HepG2 (cell line): Measurements from ENCODE around the gene ACAP3. TPM values are rescaled to one million over a fixed set of nuclear protein-coding genes. Genes with fewer than 3 reads are reported as not detected.

Experiments used
- CCAR2 ChIP-seq: fragments of 200-400 bp; formaldehyde crosslinking; optimal IDR thresholded peaks from 2 replicates; pipeline ENCODE3; 2018; ENCODE audit warnings: low read depth, mild to moderate bottlenecking, low read length, moderate library complexity
- FLYWCH1 ChIP-seq: sonication (generic); formaldehyde crosslinking; IDR thresholded peaks from 2 replicates; pipeline ENCODE4 v1.8.1; 2023; ENCODE audit warnings: mild to moderate bottlenecking, missing genetic modification reagents
- FOSL1 ChIP-seq: sonication (generic); formaldehyde crosslinking; IDR thresholded peaks from 2 replicates; pipeline ENCODE4 v1.9.0; 2021; ENCODE audit warnings: missing genetic modification reagents, borderline replicate concordance
- GATA4 ChIP-seq: sonication (generic); IDR thresholded peaks from 2 replicates; pipeline ENCODE4 v1.6.1; 2016; ENCODE audit warnings: antibody characterized with exemption, low read depth, borderline replicate concordance
- HMGXB4 ChIP-seq, 2 experiments: sonication (generic) in 1 of 2; formaldehyde crosslinking in 1 of 2; IDR thresholded peaks; 2 replicates each; pipeline versions ENCODE4 v1.4.0 to v1.6.1; 2018 to 2020; ENCODE audit warnings: missing genetic modification reagents in 2 of 2, borderline replicate concordance in 1 of 2, low read depth in 1 of 2, mild to moderate bottlenecking in 1 of 2, missing biosample characterization in 1 of 2
- KDM2A ChIP-seq: sonication (generic); formaldehyde crosslinking; IDR thresholded peaks from 2 replicates; pipeline ENCODE4 v1.4.0; 2020; ENCODE audit warnings: low read depth, missing genetic modification reagents, borderline replicate concordance
- KMT2A ChIP-seq: sonication (generic); formaldehyde crosslinking; IDR thresholded peaks from 2 replicates; pipeline ENCODE4 v1.4.0; 2020; ENCODE audit warnings: missing genetic modification reagents
- NKX3-1 ChIP-seq: sonication (generic); formaldehyde crosslinking; IDR thresholded peaks from 2 replicates; pipeline ENCODE4 v1.5.0; 2020; ENCODE audit warnings: missing genetic modification reagents
- POLR2AphosphoS2 ChIP-seq: IDR thresholded peaks from 2 replicates; pipeline ENCODE4 v1.6.1; 2011; ENCODE audit warnings: low read depth, low read length, improper control_type of control experiment
- RFX1 ChIP-seq: fragments of 450-650 bp; IDR thresholded peaks from 2 replicates; pipeline ENCODE4 v1.6.1; 2017
- ZBTB42 ChIP-seq: sonication (generic); formaldehyde crosslinking; IDR thresholded peaks from 2 replicates; pipeline ENCODE4 v1.5.0; 2020; ENCODE audit warnings: mild to moderate bottlenecking, missing genetic modification reagents
- ZBTB7B ChIP-seq: sonication (generic); formaldehyde crosslinking; IDR thresholded peaks from 2 replicates; pipeline ENCODE4 v1.4.0; 2020; ENCODE audit warnings: missing genetic modification reagents
- ZNF260 ChIP-seq: sonication (generic); formaldehyde crosslinking; IDR thresholded peaks from 2 replicates; pipeline ENCODE4 v1.4.0; 2020; ENCODE audit warnings: missing genetic modification reagents, low read depth, mild to moderate bottlenecking, borderline replicate concordance
- ZNF383 ChIP-seq: sonication (generic); formaldehyde crosslinking; IDR thresholded peaks from 2 replicates; pipeline ENCODE4 v1.4.0; 2020; ENCODE audit warnings: missing genetic modification reagents, mild to moderate bottlenecking, borderline replicate concordance
- polyA plus RNA-seq, 8 experiments: library from polyadenylated mRNA; depleted of rRNA in 3 of 8; stranded (reverse) in 7 of 8; unstranded in 1 of 8; fragments of >200 nt; fragmentation: Illumina TruSeq in 4 of 8; extraction: Trizol in 4 of 8; gene quantifications; 2 replicates each; pipeline versions ENCODE4 v1.2.1 to v1.2.3, GENCODE V29; 2011 to 2016; ENCODE audit warnings: low read depth in 4 of 8, missing spikeins in 1 of 8, mixed read lengths in 1 of 8; ENCODE audit not compliant: insufficient read depth in 1 of 8
- total RNA-seq, 5 experiments: library from RNA; depleted of rRNA; stranded (reverse); fragments of >200 nt; fragmentation: Illumina TruSeq; extraction: Trizol; gene quantifications; 2 replicates each; pipeline ENCODE4 v1.2.3, GENCODE V29; 2016; ENCODE audit warnings: low read depth in 1 of 5
- TF ChIP-seq, protein P1 (sequence below): IDR thresholded peaks from 2 replicates; pipeline ENCODE4 v1.6.1; 2016; ENCODE audit warnings: control low read depth
- TF ChIP-seq, protein P2 (sequence below): sonication (generic); formaldehyde crosslinking; IDR thresholded peaks from 2 replicates; pipeline ENCODE4 v1.5.0; 2020; ENCODE audit warnings: mild to moderate bottlenecking, low read depth, missing genetic modification reagents, borderline replicate concordance
- TF ChIP-seq, protein P3 (sequence below): sonication (generic); formaldehyde crosslinking; IDR thresholded peaks from 2 replicates; pipeline ENCODE4 v1.4.0; 2020; ENCODE audit warnings: low read depth, mild to moderate bottlenecking, missing genetic modification reagents
- TF ChIP-seq, protein P4 (sequence below): sonication (generic); formaldehyde crosslinking; conservative IDR thresholded peaks from 2 replicates; pipeline ENCODE4 v1.8.0; 2022; ENCODE audit warnings: mild to moderate bottlenecking, moderate library complexity, missing genetic modification reagents
- TF ChIP-seq, protein P5 (sequence below): sonication (generic); formaldehyde crosslinking; IDR thresholded peaks from 2 replicates; pipeline ENCODE4; 2020; ENCODE audit warnings: missing genetic modification reagents, mild to moderate bottlenecking, borderline replicate concordance

ACAP3 gene
- total and polyA plus RNA-seq, 2 of the 13 experiments (the other 11 are each of a cell fraction or from before 2014, with no cell fraction given) = 29.4 to 50.8 TPM

GRCh38 chr1:1324524-1325287, 17.0 kb upstream of the ACAP3 start, which contains the start of the genes CPTP and INTS11 (continued):
- no peak for TF ChIP-seq GATA4
- no peak for TF ChIP-seq ZNF260 (CRISPR knock-in tag)
- no peak for TF ChIP-seq FOSL1 (CRISPR knock-in tag)
- peak; percentile 60; the same call in 1 of the 2 replicates for TF ChIP-seq KMT2A (CRISPR knock-in tag)
- no peak for TF ChIP-seq POLR2AphosphoS2
- TF ChIP-seq ZBTB7B = peak; percentile 12; the same call in 1 of the 2 replicates
- 0 out of 2 replicates have a peak, but pooled peaks have one; percentile 51 for TF ChIP-seq FLYWCH1 (CRISPR knock-in tag)
- no peak for TF ChIP-seq RFX1
- TF ChIP-seq, protein P1, sequence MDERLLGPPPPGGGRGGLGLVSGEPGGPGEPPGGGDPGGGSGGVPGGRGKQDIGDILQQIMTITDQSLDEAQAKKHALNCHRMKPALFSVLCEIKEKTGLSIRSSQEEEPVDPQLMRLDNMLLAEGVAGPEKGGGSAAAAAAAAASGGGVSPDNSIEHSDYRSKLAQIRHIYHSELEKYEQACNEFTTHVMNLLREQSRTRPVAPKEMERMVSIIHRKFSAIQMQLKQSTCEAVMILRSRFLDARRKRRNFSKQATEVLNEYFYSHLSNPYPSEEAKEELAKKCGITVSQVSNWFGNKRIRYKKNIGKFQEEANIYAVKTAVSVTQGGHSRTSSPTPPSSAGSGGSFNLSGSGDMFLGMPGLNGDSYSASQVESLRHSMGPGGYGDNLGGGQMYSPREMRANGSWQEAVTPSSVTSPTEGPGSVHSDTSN (CRISPR knock-in tag) = no peak
- TF ChIP-seq, protein P2, sequence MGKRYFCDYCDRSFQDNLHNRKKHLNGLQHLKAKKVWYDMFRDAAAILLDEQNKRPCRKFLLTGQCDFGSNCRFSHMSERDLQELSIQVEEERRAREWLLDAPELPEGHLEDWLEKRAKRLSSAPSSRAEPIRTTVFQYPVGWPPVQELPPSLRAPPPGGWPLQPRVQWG = 0 out of 2 replicates have a peak, but pooled peaks have one; percentile 26
- TF ChIP-seq, protein P3, sequence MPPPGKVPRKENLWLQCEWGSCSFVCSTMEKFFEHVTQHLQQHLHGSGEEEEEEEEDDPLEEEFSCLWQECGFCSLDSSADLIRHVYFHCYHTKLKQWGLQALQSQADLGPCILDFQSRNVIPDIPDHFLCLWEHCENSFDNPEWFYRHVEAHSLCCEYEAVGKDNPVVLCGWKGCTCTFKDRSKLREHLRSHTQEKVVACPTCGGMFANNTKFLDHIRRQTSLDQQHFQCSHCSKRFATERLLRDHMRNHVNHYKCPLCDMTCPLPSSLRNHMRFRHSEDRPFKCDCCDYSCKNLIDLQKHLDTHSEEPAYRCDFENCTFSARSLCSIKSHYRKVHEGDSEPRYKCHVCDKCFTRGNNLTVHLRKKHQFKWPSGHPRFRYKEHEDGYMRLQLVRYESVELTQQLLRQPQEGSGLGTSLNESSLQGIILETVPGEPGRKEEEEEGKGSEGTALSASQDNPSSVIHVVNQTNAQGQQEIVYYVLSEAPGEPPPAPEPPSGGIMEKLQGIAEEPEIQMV (CRISPR knock-in tag) = no peak
- peak; percentile 44 for TF ChIP-seq KDM2A
- peak; percentile 31; the same call in 1 of the 2 replicates for TF ChIP-seq NKX3-1 (CRISPR knock-in tag)
- TF ChIP-seq ZBTB42 (CRISPR knock-in tag) = no peak
- TF ChIP-seq, protein P4, sequence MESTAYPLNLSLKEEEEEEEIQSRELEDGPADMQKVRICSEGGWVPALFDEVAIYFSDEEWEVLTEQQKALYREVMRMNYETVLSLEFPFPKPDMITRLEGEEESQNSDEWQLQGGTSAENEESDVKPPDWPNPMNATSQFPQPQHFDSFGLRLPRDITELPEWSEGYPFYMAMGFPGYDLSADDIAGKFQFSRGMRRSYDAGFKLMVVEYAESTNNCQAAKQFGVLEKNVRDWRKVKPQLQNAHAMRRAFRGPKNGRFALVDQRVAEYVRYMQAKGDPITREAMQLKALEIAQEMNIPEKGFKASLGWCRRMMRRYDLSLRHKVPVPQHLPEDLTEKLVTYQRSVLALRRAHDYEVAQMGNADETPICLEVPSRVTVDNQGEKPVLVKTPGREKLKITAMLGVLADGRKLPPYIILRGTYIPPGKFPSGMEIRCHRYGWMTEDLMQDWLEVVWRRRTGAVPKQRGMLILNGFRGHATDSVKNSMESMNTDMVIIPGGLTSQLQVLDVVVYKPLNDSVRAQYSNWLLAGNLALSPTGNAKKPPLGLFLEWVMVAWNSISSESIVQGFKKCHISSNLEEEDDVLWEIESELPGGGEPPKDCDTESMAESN (CRISPR knock-in tag) = no peak
- no peak for TF ChIP-seq ZNF383
- peak; percentile 27 to 64; a peak in 1 of 4 replicates for TF ChIP-seq HMGXB4 (CRISPR knock-in tag; IDR thresholded peaks at IDR 0.05; ENCODE audit: borderline replicate concordance in 1 of 2, low read depth in 1 of 2)
- TF ChIP-seq, protein P5, sequence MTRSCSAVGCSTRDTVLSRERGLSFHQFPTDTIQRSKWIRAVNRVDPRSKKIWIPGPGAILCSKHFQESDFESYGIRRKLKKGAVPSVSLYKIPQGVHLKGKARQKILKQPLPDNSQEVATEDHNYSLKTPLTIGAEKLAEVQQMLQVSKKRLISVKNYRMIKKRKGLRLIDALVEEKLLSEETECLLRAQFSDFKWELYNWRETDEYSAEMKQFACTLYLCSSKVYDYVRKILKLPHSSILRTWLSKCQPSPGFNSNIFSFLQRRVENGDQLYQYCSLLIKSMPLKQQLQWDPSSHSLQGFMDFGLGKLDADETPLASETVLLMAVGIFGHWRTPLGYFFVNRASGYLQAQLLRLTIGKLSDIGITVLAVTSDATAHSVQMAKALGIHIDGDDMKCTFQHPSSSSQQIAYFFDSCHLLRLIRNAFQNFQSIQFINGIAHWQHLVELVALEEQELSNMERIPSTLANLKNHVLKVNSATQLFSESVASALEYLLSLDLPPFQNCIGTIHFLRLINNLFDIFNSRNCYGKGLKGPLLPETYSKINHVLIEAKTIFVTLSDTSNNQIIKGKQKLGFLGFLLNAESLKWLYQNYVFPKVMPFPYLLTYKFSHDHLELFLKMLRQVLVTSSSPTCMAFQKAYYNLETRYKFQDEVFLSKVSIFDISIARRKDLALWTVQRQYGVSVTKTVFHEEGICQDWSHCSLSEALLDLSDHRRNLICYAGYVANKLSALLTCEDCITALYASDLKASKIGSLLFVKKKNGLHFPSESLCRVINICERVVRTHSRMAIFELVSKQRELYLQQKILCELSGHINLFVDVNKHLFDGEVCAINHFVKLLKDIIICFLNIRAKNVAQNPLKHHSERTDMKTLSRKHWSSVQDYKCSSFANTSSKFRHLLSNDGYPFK (CRISPR knock-in tag) = peak; percentile 54; the same call in 1 of the 2 replicates
- TF ChIP-seq CCAR2 = no peak
